ENCODE results near the gene C2CD5.

Gene C2CD5

DNA sequence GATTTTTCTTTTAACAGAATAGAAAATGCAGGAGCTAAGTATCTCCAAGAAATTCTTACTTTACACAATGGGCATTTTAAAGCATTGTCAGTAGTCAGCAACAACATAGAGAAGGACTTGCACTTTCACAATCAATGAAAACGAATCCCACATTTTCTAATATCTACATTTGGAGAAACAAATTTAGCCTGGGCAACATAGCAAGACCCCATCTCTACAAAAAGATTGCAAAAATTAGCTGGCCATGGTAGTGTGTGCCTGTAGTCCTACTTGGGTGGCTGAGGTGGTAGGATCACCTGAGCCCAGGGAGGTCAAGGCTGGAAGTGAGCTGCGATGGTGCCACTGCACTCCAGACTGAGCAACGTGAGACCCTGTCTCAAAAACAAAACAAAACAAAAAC is 30.6 kb upstream of the C2CD5 start:
- Histone ChIP-seq H3K4me1 (ENCODE audit: insufficient read depth, low read length) (no peaks in the 10 kb centered on the region), H3K27me3 (ENCODE audit: insufficient read depth, low read length, poor library complexity) (no peaks in the 10 kb centered on the region), H3K36me3 (ENCODE audit: insufficient read depth, low read length) (no peaks in the 10 kb centered on the region), H4K20me1 (ENCODE audit: insufficient read depth, low read length) (no peaks in the 10 kb centered on the region), H3K9ac (ENCODE audit: low read depth, low read length) (no peak overlapping the region), H3K4me3 (ENCODE audit: low read depth in 1 of 2, low read length in 2 of 2) (no peak overlapping the region), H2AFZ (ENCODE audit: low read depth, low read length) (no peak overlapping the region), H3K9me3 (ENCODE audit: insufficient read depth, low read length, severe bottlenecking) (no peaks in the 10 kb centered on the region), H3K27ac (ENCODE audit: low read length) (no peak overlapping the region), H3K79me2 (ENCODE audit: insufficient read depth, low read length) (no peaks in the 10 kb centered on the region), H3K4me2 (ENCODE audit: insufficient read depth, low read length) (no peak overlapping the region)
- ATAC-seq (ENCODE audit: insufficient read depth, low read depth) (no peak), DNase-seq (no peak)
- TF ChIP-seq, protein P1, sequence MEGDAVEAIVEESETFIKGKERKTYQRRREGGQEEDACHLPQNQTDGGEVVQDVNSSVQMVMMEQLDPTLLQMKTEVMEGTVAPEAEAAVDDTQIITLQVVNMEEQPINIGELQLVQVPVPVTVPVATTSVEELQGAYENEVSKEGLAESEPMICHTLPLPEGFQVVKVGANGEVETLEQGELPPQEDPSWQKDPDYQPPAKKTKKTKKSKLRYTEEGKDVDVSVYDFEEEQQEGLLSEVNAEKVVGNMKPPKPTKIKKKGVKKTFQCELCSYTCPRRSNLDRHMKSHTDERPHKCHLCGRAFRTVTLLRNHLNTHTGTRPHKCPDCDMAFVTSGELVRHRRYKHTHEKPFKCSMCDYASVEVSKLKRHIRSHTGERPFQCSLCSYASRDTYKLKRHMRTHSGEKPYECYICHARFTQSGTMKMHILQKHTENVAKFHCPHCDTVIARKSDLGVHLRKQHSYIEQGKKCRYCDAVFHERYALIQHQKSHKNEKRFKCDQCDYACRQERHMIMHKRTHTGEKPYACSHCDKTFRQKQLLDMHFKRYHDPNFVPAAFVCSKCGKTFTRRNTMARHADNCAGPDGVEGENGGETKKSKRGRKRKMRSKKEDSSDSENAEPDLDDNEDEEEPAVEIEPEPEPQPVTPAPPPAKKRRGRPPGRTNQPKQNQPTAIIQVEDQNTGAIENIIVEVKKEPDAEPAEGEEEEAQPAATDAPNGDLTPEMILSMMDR (IDR thresholded peaks at IDR 0.05; ENCODE audit: borderline replicate concordance, extremely low read depth, low read length, poor library complexity, severe bottlenecking): no peak
- no peak for TF ChIP-seq EZH2 (IDR thresholded peaks at IDR 0.05; ENCODE audit: borderline replicate concordance, low read depth, low read length, severe bottlenecking)

- no peaks in the 10 kb centered on the region for H4K20me1 ChIP-seq (ENCODE audit: insufficient read depth, low read length)
- no peak overlapping the region for H3K27ac ChIP-seq (ENCODE audit: low read length)
- no peaks in the 10 kb centered on the region for H3K9me3 ChIP-seq (ENCODE audit: insufficient read depth, low read length, severe bottlenecking)
- no peak overlapping the region for H3K4me2 ChIP-seq (ENCODE audit: insufficient read depth, low read length)
- no peaks in the 10 kb centered on the region for H3K79me2 ChIP-seq (ENCODE audit: insufficient read depth, low read length)
- ATAC-seq (ENCODE audit: insufficient read depth, low read depth): no peak
- no peaks in the 10 kb centered on the region for H3K27me3 ChIP-seq (ENCODE audit: insufficient read depth, low read length, poor library complexity)
- H2AFZ ChIP-seq (ENCODE audit: low read depth, low read length): no peak overlapping the region
- no peak overlapping the region for H3K9ac ChIP-seq (ENCODE audit: low read depth, low read length)
- TF ChIP-seq, protein P1 (IDR thresholded peaks at IDR 0.05; ENCODE audit: borderline replicate concordance, extremely low read depth, low read length, poor library complexity, severe bottlenecking): no peak
- TF ChIP-seq EZH2 (IDR thresholded peaks at IDR 0.05; ENCODE audit: borderline replicate concordance, low read depth, low read length, severe bottlenecking): no peak
- no peaks in the 10 kb centered on the region for H3K36me3 ChIP-seq (ENCODE audit: insufficient read depth, low read length)
- no peak overlapping the region for H3K4me3 ChIP-seq (ENCODE audit: low read depth in 1 of 2, low read length in 2 of 2)
- no peak for DNase-seq
- H3K4me1 ChIP-seq (ENCODE audit: insufficient read depth, low read length): no peaks in the 10 kb centered on the region
Observed at GRCh38 chr12:22573181-22573580, 28.8 kb upstream of the C2CD5 start.

- Histone ChIP-seq H3K9ac (ENCODE audit: low read depth, low read length) (no peak overlapping the region), H4K20me1 (ENCODE audit: insufficient read depth, low read length) (no peaks in the 10 kb centered on the region), H3K9me3 (ENCODE audit: insufficient read depth, low read length, severe bottlenecking) (no peaks in the 10 kb centered on the region), H3K4me1 (ENCODE audit: insufficient read depth, low read length) (no peaks in the 10 kb centered on the region), H3K36me3 (ENCODE audit: insufficient read depth, low read length) (no peaks in the 10 kb centered on the region), H3K27ac (ENCODE audit: low read length) (no peak overlapping the region), H2AFZ (ENCODE audit: low read depth, low read length) (no peak overlapping the region), H3K4me3 (ENCODE audit: low read depth in 1 of 2, low read length in 2 of 2) (no peak overlapping the region), H3K27me3 (ENCODE audit: insufficient read depth, low read length, poor library complexity) (no peaks in the 10 kb centered on the region), H3K4me2 (ENCODE audit: insufficient read depth, low read length) (no peak overlapping the region), H3K79me2 (ENCODE audit: insufficient read depth, low read length) (no peaks in the 10 kb centered on the region)
- ATAC-seq (ENCODE audit: insufficient read depth, low read depth): no peak
- TF ChIP-seq, protein P1 (IDR thresholded peaks at IDR 0.05; ENCODE audit: borderline replicate concordance, extremely low read depth, low read length, poor library complexity, severe bottlenecking): no peak
- no peak for TF ChIP-seq EZH2 (IDR thresholded peaks at IDR 0.05; ENCODE audit: borderline replicate concordance, low read depth, low read length, severe bottlenecking)
- no peak for DNase-seq
Observed at GRCh38 chr12:22569253-22569652, 24.9 kb upstream of the C2CD5 start.

Data from DND-41 (cell line).